HG03354 (cell line): ENCODE data around the gene KMT5C.
"Not testable (repeated sequence)": the region's sequence is repeated elsewhere in the genome, so short reads cannot be mapped to it uniquely, and the experiment has no call there.

Source experiments
- ATAC-seq: cut with Tn5 transposase; IDR thresholded peaks from one replicate; pipeline ENCODE4 v1.9.1; 2021; ENCODE audit warnings: mild to moderate bottlenecking; ENCODE audit not compliant: unreplicated experiment, poor library complexity, severe bottlenecking

KMT5C gene

GRCh38 chr19:55315956-55316525 lies 23.6 kb upstream of the KMT5C start:
- ATAC-seq, result no peak

GRCh38 chr19:55316646-55317045 lies 23.0 kb upstream of the KMT5C start:
- ATAC-seq, result no peak

- ATAC-seq, result no peak
Observed at GRCh38 chr19:55319785-55320184, 19.9 kb upstream of the KMT5C start.

GRCh38 chr19:55320844-55321419 lies 18.7 kb upstream of the KMT5C start:
- no peak for ATAC-seq

GRCh38 chr19:55321466-55322137 lies 18.1 kb upstream of the KMT5C start:
- no peak for ATAC-seq

GRCh38 chr19:55322204-55322885 lies 17.3 kb upstream of the KMT5C start:
- ATAC-seq, result no peak

GRCh38 chr19:55324662-55325061 lies 15.0 kb upstream of the KMT5C start:
- no peak for ATAC-seq

GRCh38 chr19:55325172-55325571 lies 14.5 kb upstream of the KMT5C start, which contains the start of gene TMEM150B:
TSS of gene TMEM150B (minus strand) at chr19:55325341. CDS start at chr19:55321036, 4,305 bp downstream.
- ATAC-seq, result no peak

- not testable (repeated sequence) for ATAC-seq
Observed at GRCh38 chr19:55328774-55329318, 10.8 kb upstream of the KMT5C start.

GRCh38 chr19:55329791-55330190 lies 9.9 kb upstream of the KMT5C start:
- ATAC-seq, result not testable (repeated sequence)

- ATAC-seq, result no peak
Observed at GRCh38 chr19:55333870-55334269, 5.8 kb upstream of the KMT5C start.

- no peak for ATAC-seq
Observed at GRCh38 chr19:55336101-55336500, 3.6 kb upstream of the KMT5C start.

- ATAC-seq, result no peak
Observed at GRCh38 chr19:55339889-55340783, 460 bp downstream of the KMT5C start.

GRCh38 chr19:55340784-55341147 lies 1.1 kb downstream of the KMT5C start:
- ATAC-seq, result no peak

- ATAC-seq, result no peak
Observed at GRCh38 chr19:55341171-55341588, 1.5 kb downstream of the KMT5C start.

GRCh38 chr19:55341595-55342531 lies 2.2 kb downstream of the KMT5C start:
- ATAC-seq, result no peak

- ATAC-seq, result no peak
Observed at GRCh38 chr19:55344444-55344843, 4.8 kb downstream of the KMT5C start.

- no peak for ATAC-seq
Observed at GRCh38 chr19:55345101-55345817, 5.6 kb downstream of the KMT5C start.
